Measurements from ENCODE around the gene LRRC36.
"Not testable (repeated sequence)": the region's sequence is repeated elsewhere in the genome, so short reads cannot be mapped to it uniquely, and the experiment has no call there.

Gene LRRC36

GRCh38 chr16:67339453-67339852 is 12.8 kb downstream of the LRRC36 start:
- H3K4me1 ChIP-seq (ENCODE audit: insufficient read depth, low read length) = no peaks in the 10 kb centered on the region
- H3K36me3 ChIP-seq (ENCODE audit: insufficient read depth, low read length) = no peaks in the 10 kb centered on the region
- H2AFZ ChIP-seq (ENCODE audit: low read depth, low read length) = no peak overlapping the region
- H3K27me3 ChIP-seq (ENCODE audit: insufficient read depth, low read length) = no peaks in the 10 kb centered on the region
- H3K4me3 ChIP-seq (ENCODE audit: low read length) = no peak overlapping the region
- no peaks in the 10 kb centered on the region for H3K9me3 ChIP-seq (ENCODE audit: low read length)

DNA sequence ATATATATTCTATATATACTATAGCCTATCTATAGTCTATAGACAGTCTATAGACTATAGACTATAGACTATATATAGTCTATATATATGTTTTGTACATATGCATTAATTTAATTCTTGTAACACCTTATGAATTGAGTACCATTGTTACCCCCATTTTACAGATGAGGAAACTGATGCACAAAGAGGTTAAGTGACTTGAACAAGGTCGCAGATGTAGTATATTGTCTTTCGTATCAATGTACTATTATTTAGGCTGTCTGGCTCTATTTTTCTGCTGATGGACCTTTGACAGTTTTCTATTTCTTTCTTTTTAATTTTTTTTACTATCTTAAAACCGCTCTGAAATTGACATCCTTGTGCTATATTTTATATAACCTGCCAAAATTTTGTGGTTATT is 14.6 kb downstream of the LRRC36 start:
- H3K9me3 ChIP-seq (ENCODE audit: low read length) = no peaks in the 10 kb centered on the region
- no peaks in the 10 kb centered on the region for H3K36me3 ChIP-seq (ENCODE audit: insufficient read depth, low read length)
- no peaks in the 10 kb centered on the region for H3K4me1 ChIP-seq (ENCODE audit: insufficient read depth, low read length)
- H2AFZ ChIP-seq (ENCODE audit: low read depth, low read length) = no peak overlapping the region
- H3K27me3 ChIP-seq (ENCODE audit: insufficient read depth, low read length) = peaks cover 10% of the 10 kb centered on the region
- H3K4me3 ChIP-seq (ENCODE audit: low read length) = no peak overlapping the region

- no peak overlapping the region for H3K4me3 ChIP-seq (ENCODE audit: low read length)
- no peaks in the 10 kb centered on the region for H3K9me3 ChIP-seq (ENCODE audit: low read length)
- no peak overlapping the region for H2AFZ ChIP-seq (ENCODE audit: low read depth, low read length)
- peaks cover 17% of the 10 kb centered on the region for H3K27me3 ChIP-seq (ENCODE audit: insufficient read depth, low read length)
- no peaks in the 10 kb centered on the region for H3K36me3 ChIP-seq (ENCODE audit: insufficient read depth, low read length)
- H3K4me1 ChIP-seq (ENCODE audit: insufficient read depth, low read length) = no peaks in the 10 kb centered on the region
These were observed 16.0 kb downstream of the LRRC36 start for GRCh38 chr16:67342616-67343015.

DNA sequence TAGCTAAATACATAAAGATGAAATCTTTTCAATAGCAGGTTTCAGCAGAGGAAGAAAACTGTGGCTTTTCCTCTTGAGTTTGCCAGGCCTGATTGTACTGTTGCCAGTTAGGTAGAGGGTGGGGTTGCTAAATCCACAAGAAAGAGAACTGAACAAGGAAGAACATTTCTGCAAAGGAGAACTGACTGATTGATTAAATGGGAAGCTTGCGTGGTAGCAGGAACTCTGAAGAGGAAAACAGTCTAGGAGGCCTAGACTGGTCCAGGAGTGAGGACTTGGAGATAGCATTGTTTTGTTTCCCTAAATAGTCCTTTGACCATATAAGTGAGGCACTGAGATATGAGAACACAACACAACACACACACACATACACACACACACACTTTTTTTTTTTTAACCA is 18.8 kb downstream of the LRRC36 start:
- peaks cover 17% of the 10 kb centered on the region for H3K27me3 ChIP-seq (ENCODE audit: insufficient read depth, low read length)
- H3K36me3 ChIP-seq (ENCODE audit: insufficient read depth, low read length) = no peaks in the 10 kb centered on the region
- H3K4me3 ChIP-seq (ENCODE audit: low read length) = no peak overlapping the region
- no peak overlapping the region for H2AFZ ChIP-seq (ENCODE audit: low read depth, low read length)
- H3K4me1 ChIP-seq (ENCODE audit: insufficient read depth, low read length) = no peaks in the 10 kb centered on the region
- no peaks in the 10 kb centered on the region for H3K9me3 ChIP-seq (ENCODE audit: low read length)

DNA sequence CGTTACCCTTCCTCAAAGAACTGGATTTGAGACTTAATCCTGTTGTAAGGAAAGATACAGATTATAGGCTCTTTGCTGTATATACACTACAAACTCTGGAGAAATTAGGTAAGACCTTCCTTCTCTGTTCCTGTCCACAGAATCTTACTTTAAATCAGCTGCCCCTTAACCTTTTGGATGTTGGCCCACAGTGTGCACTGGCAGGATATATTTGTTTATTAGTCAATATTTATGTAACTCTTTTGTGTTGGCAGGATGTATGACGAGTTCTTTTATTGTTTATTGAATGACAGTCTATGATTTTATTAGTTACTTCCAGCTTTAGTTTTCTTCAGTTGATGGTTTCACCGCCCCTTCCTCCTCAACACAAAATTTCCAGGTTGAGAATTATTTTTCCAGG is 19.7 kb downstream of the LRRC36 start:
- Histone ChIP-seq H2AFZ (ENCODE audit: low read depth, low read length) (no peak overlapping the region), H3K9me3 (ENCODE audit: low read length) (no peaks in the 10 kb centered on the region), H3K4me3 (ENCODE audit: low read length) (no peak overlapping the region), H3K27me3 (ENCODE audit: insufficient read depth, low read length) (peaks cover 17% of the 10 kb centered on the region), H3K36me3 (ENCODE audit: insufficient read depth, low read length) (no peaks in the 10 kb centered on the region), H3K4me1 (ENCODE audit: insufficient read depth, low read length) (no peaks in the 10 kb centered on the region)

- H3K27me3 ChIP-seq (ENCODE audit: insufficient read depth, low read length) = peaks cover 22% of the 10 kb centered on the region
- no peaks in the 10 kb centered on the region for H3K9me3 ChIP-seq (ENCODE audit: low read length)
- H2AFZ ChIP-seq (ENCODE audit: low read depth, low read length) = no peak overlapping the region
- no peaks in the 10 kb centered on the region for H3K36me3 ChIP-seq (ENCODE audit: insufficient read depth, low read length)
- no peak overlapping the region for H3K4me3 ChIP-seq (ENCODE audit: low read length)
- no peaks in the 10 kb centered on the region for H3K4me1 ChIP-seq (ENCODE audit: insufficient read depth, low read length)
These were observed 22.6 kb downstream of the LRRC36 start for GRCh38 chr16:67349172-67349571.

- no peaks in the 10 kb centered on the region for H3K4me1 ChIP-seq (ENCODE audit: insufficient read depth, low read length)
- no peaks in the 10 kb centered on the region for H3K36me3 ChIP-seq (ENCODE audit: insufficient read depth, low read length)
- H3K9me3 ChIP-seq (ENCODE audit: low read length) = no peaks in the 10 kb centered on the region
- H3K4me3 ChIP-seq (ENCODE audit: low read length) = no peak overlapping the region
- no peak overlapping the region for H2AFZ ChIP-seq (ENCODE audit: low read depth, low read length)
- H3K27me3 ChIP-seq (ENCODE audit: insufficient read depth, low read length) = peaks cover 22% of the 10 kb centered on the region
These were observed 23.7 kb downstream of the LRRC36 start for GRCh38 chr16:67350324-67350723.

DNA sequence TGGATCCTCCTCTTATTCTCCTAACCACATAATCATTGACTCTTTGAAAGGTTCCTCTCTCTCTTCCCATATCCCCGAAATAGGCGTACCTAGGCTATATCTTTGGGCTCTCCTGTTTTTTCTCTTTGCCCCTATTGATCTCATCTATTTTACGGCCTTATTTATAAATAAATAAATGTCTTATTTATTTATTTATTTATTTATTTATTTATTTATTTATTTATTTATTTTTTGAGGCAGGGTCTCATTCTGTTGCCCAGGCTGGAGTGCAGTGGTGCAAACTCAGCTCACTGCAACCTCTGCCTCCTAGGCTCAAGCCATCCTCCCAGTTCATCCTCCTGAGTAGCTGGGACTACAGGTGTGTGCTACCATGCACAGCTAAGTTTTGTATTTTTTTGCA is 25.8 kb downstream of the LRRC36 start:
- not testable (repeated sequence) for H3K4me3 ChIP-seq (ENCODE audit: low read length); H3K9me3 ChIP-seq (ENCODE audit: low read length); H3K36me3 ChIP-seq (ENCODE audit: insufficient read depth, low read length); H3K4me1 ChIP-seq (ENCODE audit: insufficient read depth, low read length); H2AFZ ChIP-seq (ENCODE audit: low read depth, low read length)
- H3K27me3 ChIP-seq (ENCODE audit: insufficient read depth, low read length) = peaks cover 11% of the 10 kb centered on the region

DNA sequence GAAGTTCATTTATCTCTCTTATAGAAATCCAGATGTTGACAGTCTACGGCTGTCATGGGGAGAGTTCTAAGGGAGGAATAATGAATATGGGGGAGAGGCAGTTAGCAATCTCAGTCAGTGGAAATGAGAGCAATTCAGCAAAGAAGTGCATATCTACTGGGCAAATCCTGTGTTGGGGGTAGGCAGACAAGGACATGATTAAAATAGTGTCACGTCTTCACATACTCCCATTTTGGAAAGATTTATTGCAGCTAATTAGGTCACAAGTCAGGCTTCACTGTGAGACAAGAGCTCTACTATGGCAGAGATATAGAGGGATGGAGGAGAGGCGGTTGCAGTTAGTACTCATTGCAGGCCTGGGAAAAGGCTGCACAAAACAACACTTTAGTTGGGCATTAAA is 29.8 kb downstream of the LRRC36 start:
- Histone ChIP-seq H2AFZ (ENCODE audit: low read depth, low read length) (no peak overlapping the region), H3K4me1 (ENCODE audit: insufficient read depth, low read length) (no peaks in the 10 kb centered on the region), H3K9me3 (ENCODE audit: low read length) (no peaks in the 10 kb centered on the region), H3K36me3 (ENCODE audit: insufficient read depth, low read length) (no peaks in the 10 kb centered on the region), H3K4me3 (ENCODE audit: low read length) (no peak overlapping the region), H3K27me3 (ENCODE audit: insufficient read depth, low read length) (peaks cover 17% of the 10 kb centered on the region)

DNA sequence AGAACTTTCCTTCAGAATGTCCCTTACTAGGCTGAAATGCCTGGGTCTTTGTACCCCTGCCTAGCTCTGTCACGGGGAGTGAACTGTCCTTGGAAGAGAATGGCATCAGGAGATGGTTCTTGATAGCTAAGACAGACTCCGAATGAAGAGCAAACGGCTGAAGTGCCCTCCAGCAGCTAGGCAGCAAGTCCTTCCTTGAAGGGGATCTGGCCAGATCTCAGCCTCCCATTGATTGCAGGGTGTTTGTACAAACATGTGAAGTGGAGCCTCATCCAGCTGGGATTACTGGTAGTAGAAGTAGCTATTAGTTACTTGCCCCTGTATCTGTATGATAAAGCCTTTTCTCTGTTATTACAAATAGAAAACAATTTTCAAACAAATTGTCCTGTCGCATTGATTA is 30.9 kb downstream of the LRRC36 start:
- no peaks in the 10 kb centered on the region for H3K4me1 ChIP-seq (ENCODE audit: insufficient read depth, low read length)
- H3K9me3 ChIP-seq (ENCODE audit: low read length) = no peaks in the 10 kb centered on the region
- no peak overlapping the region for H2AFZ ChIP-seq (ENCODE audit: low read depth, low read length)
- peaks cover 17% of the 10 kb centered on the region for H3K27me3 ChIP-seq (ENCODE audit: insufficient read depth, low read length)
- H3K36me3 ChIP-seq (ENCODE audit: insufficient read depth, low read length) = no peaks in the 10 kb centered on the region
- H3K4me3 ChIP-seq (ENCODE audit: low read length) = no peak overlapping the region

- H3K36me3 ChIP-seq (ENCODE audit: insufficient read depth, low read length); H2AFZ ChIP-seq (ENCODE audit: low read depth, low read length); H3K4me3 ChIP-seq (ENCODE audit: low read length); H3K4me1 ChIP-seq (ENCODE audit: insufficient read depth, low read length); H3K9me3 ChIP-seq (ENCODE audit: low read length): not testable (repeated sequence)
- peaks cover 12% of the 10 kb centered on the region for H3K27me3 ChIP-seq (ENCODE audit: insufficient read depth, low read length)
These were observed 33.1 kb downstream of the LRRC36 start for GRCh38 chr16:67359540-67360269.

- H3K4me3 ChIP-seq (ENCODE audit: low read length) = no peak overlapping the region
- no peaks in the 10 kb centered on the region for H3K36me3 ChIP-seq (ENCODE audit: insufficient read depth, low read length)
- peaks cover 12% of the 10 kb centered on the region for H3K27me3 ChIP-seq (ENCODE audit: insufficient read depth, low read length)
- H2AFZ ChIP-seq (ENCODE audit: low read depth, low read length) = no peak overlapping the region
- no peaks in the 10 kb centered on the region for H3K9me3 ChIP-seq (ENCODE audit: low read length)
- peaks cover 4% of the 10 kb centered on the region for H3K4me1 ChIP-seq (ENCODE audit: insufficient read depth, low read length)
These were observed 34.4 kb downstream of the LRRC36 start for GRCh38 chr16:67361038-67361437.

- Histone ChIP-seq H3K9me3 (ENCODE audit: low read length) (no peaks in the 10 kb centered on the region), H3K27me3 (ENCODE audit: insufficient read depth, low read length) (peaks cover 12% of the 10 kb centered on the region), H2AFZ (ENCODE audit: low read depth, low read length) (no peak overlapping the region), H3K36me3 (ENCODE audit: insufficient read depth, low read length) (no peaks in the 10 kb centered on the region), H3K4me3 (ENCODE audit: low read length) (no peak overlapping the region), H3K4me1 (ENCODE audit: insufficient read depth, low read length) (peaks cover 4% of the 10 kb centered on the region)
These were observed 38.1 kb downstream of the LRRC36 start for GRCh38 chr16:67364600-67365235.

DNA sequence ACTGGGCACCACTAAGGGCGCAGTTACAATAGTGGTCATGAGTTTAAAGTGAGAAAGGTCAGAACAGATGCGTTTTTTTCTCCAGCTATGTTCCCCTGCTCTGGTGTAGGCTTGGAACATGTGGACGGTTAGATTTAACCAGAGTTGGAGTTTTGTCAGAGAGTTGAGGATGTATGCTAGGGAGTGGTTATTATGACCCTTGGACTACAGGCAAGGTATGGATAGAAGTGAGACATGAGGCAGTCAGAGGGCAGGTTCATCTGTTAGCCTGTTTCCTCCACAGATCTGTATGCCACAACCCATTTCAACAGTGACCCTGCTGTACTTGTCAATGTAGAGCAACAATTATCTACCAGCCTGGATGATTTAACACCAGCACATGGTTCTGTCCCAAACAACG is 44.0 kb downstream of the LRRC36 start:
- Histone ChIP-seq H2AFZ (ENCODE audit: low read depth, low read length) (no peak overlapping the region), H3K36me3 (ENCODE audit: insufficient read depth, low read length) (no peaks in the 10 kb centered on the region), H3K4me3 (ENCODE audit: low read length) (no peak overlapping the region), H3K4me1 (ENCODE audit: insufficient read depth, low read length) (no peaks in the 10 kb centered on the region), H3K9me3 (ENCODE audit: low read length) (no peaks in the 10 kb centered on the region), H3K27me3 (ENCODE audit: insufficient read depth, low read length) (peaks cover 9% of the 10 kb centered on the region)
